Measurements from ENCODE around the gene THSD7A. TPM values are rescaled to one million over a fixed set of nuclear protein-coding genes. Genes with fewer than 3 reads are reported as not detected.

The THSD7A gene
- total RNA-seq, 1 donor from 2014 or later, result 3.5 TPM

DNA sequence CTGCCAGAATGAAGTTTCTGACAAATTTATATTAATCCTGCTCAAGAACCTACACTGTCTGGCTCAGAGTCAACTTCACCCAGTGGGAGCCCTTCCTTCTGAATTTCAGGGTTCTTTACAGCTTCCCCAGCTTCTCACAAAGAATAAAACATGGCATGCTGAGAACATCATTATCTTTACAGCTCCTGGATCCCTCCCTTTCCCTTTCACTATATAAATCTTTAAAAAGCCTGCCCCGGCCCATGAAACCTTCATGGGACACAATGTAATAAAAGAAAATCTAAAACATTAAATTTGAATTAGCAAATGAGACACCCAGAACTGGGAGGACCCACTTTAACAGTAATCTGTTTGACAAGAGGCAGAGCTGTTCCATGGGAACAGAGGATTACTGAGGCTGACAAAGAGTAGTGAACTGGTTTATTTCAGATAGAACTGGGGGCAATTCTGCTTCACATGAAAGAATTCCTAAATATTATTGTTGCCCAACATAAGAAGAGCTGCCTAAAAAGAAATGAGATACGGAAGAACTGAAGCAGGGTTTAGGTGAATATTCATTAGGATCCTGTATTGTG lies 222.8 kb downstream of the THSD7A start:
- H3K4me2 ChIP-seq (ENCODE audit: low read length), result no peak overlapping the region

DNA sequence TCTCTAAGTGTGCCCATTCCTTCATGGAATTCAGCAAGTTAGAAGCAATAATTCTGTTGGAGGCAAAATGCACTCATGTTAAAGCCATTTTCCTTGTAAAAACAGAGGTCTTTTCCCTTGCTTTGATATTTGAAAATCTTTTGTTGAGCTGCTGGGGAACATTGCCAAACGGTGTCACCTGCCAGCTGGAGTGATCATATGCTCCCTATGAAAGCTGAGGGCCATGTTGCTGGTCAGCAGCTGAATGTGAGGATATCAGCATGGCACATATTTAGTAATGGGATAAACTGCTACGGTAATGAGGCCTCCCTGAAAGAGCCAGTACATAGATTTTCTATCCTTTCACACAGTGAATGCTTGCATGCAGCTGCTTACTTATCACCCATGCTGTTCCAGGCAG lies 224.3 kb downstream of the THSD7A start:
- no peak overlapping the region for H3K27ac Mint-ChIP-seq (ENCODE audit: unreplicated experiment)
- Histone ChIP-seq H3K9me3 (ENCODE audit: insufficient read depth, low read depth, low read length) (no peaks in the 10 kb centered on the region), H3K4me3 (ENCODE audit: insufficient read depth, low read depth, low read length) (no peak overlapping the region), H3K79me2 (ENCODE audit: insufficient read depth, low read length) (no peaks in the 10 kb centered on the region), H4K20me1 (ENCODE audit: insufficient read depth, low read length) (no peaks in the 10 kb centered on the region), H2AFZ (ENCODE audit: low read depth, low read length) (no peak overlapping the region), H3K27ac (ENCODE audit: low read depth, low read length) (no peak overlapping the region), H3K4me1 (ENCODE audit: insufficient read depth, low read length) (no peaks in the 10 kb centered on the region), H3K4me2 (ENCODE audit: low read length) (no peak overlapping the region), H3K27me3 (ENCODE audit: insufficient read depth, low read length) (no peaks in the 10 kb centered on the region), H3K9ac (ENCODE audit: low read length) (no peak overlapping the region), H3K36me3 (ENCODE audit: insufficient read depth, low read length) (no peaks in the 10 kb centered on the region)
- FAIRE-seq (no peak), DNase-seq (ENCODE audit: low read depth) (no peak)
- H3K4me3 Mint-ChIP-seq (ENCODE audit: unreplicated experiment), result no peak overlapping the region
- no peaks in the 10 kb centered on the region for H3K9me3 Mint-ChIP-seq (ENCODE audit: unreplicated experiment)
- H3K4me1 Mint-ChIP-seq (ENCODE audit: low read depth, unreplicated experiment), result peaks cover 5% of the 10 kb centered on the region
- TF ChIP-seq, protein P1, sequence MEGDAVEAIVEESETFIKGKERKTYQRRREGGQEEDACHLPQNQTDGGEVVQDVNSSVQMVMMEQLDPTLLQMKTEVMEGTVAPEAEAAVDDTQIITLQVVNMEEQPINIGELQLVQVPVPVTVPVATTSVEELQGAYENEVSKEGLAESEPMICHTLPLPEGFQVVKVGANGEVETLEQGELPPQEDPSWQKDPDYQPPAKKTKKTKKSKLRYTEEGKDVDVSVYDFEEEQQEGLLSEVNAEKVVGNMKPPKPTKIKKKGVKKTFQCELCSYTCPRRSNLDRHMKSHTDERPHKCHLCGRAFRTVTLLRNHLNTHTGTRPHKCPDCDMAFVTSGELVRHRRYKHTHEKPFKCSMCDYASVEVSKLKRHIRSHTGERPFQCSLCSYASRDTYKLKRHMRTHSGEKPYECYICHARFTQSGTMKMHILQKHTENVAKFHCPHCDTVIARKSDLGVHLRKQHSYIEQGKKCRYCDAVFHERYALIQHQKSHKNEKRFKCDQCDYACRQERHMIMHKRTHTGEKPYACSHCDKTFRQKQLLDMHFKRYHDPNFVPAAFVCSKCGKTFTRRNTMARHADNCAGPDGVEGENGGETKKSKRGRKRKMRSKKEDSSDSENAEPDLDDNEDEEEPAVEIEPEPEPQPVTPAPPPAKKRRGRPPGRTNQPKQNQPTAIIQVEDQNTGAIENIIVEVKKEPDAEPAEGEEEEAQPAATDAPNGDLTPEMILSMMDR (IDR thresholded peaks at IDR 0.05; ENCODE audit: insufficient read depth, low read depth, low read length), result no peak
- TF ChIP-seq EZH2 (IDR thresholded peaks at IDR 0.05; ENCODE audit: insufficient read depth, low read length), result no peak
- H3K27me3 Mint-ChIP-seq (ENCODE audit: low read depth, unreplicated experiment), result no peaks in the 10 kb centered on the region
- H3K36me3 Mint-ChIP-seq (ENCODE audit: low read depth, unreplicated experiment), result no peaks in the 10 kb centered on the region

More for the DNA sequence above, 222.8 kb downstream of the THSD7A start:
- no peaks in the 10 kb centered on the region for H3K36me3 ChIP-seq (ENCODE audit: insufficient read depth, low read length)
- Mint-ChIP-seq H3K27ac (ENCODE audit: unreplicated experiment) (no peak overlapping the region), H3K4me1 (ENCODE audit: low read depth, unreplicated experiment) (peaks cover 5% of the 10 kb centered on the region), H3K36me3 (ENCODE audit: low read depth, unreplicated experiment) (no peaks in the 10 kb centered on the region), H3K9me3 (ENCODE audit: unreplicated experiment) (no peaks in the 10 kb centered on the region), H3K27me3 (ENCODE audit: low read depth, unreplicated experiment) (no peaks in the 10 kb centered on the region), H3K4me3 (ENCODE audit: unreplicated experiment) (no peak overlapping the region)
- DNase-seq (ENCODE audit: low read depth) (no peak), FAIRE-seq (no peak)
- TF ChIP-seq, protein P1 (IDR thresholded peaks at IDR 0.05; ENCODE audit: insufficient read depth, low read depth, low read length), result no peak
- TF ChIP-seq EZH2 (IDR thresholded peaks at IDR 0.05; ENCODE audit: insufficient read depth, low read length), result no peak
- no peak overlapping the region for H3K9ac ChIP-seq (ENCODE audit: low read length)
- no peak overlapping the region for H2AFZ ChIP-seq (ENCODE audit: low read depth, low read length)
- H3K27ac ChIP-seq (ENCODE audit: low read depth, low read length), result no peak overlapping the region
- H3K9me3 ChIP-seq (ENCODE audit: insufficient read depth, low read depth, low read length), result no peaks in the 10 kb centered on the region
- H3K79me2 ChIP-seq (ENCODE audit: insufficient read depth, low read length), result no peaks in the 10 kb centered on the region
- no peaks in the 10 kb centered on the region for H4K20me1 ChIP-seq (ENCODE audit: insufficient read depth, low read length)
- H3K4me1 ChIP-seq (ENCODE audit: insufficient read depth, low read length), result no peaks in the 10 kb centered on the region
- H3K4me3 ChIP-seq (ENCODE audit: insufficient read depth, low read depth, low read length), result no peak overlapping the region
- no peaks in the 10 kb centered on the region for H3K27me3 ChIP-seq (ENCODE audit: insufficient read depth, low read length)

DNA sequence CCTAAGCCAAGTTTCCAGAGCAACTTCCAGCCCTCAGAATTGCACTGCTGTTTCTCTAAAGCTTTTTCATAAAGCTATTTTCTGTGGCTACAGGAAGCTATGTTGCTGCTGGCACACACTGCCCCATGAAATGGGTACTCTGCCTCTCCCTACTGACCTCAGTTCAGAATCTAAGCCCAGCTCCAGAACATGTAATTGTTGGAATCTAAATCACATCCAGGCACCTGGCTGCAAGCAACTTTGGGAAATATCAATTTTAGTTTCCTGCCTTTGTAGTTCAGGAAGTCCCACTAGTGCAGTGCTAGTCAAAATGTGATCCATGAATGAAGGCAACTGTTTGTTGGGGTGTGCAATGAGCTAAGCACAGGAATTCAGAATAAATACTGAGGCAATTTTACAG lies 226.2 kb downstream of the THSD7A start:
- Histone ChIP-seq H3K4me1 (ENCODE audit: insufficient read depth, low read length) (no peaks in the 10 kb centered on the region), H3K27ac (ENCODE audit: low read depth, low read length) (no peak overlapping the region), H3K9me3 (ENCODE audit: insufficient read depth, low read depth, low read length) (no peaks in the 10 kb centered on the region), H3K79me2 (ENCODE audit: insufficient read depth, low read length) (no peaks in the 10 kb centered on the region), H4K20me1 (ENCODE audit: insufficient read depth, low read length) (no peaks in the 10 kb centered on the region), H2AFZ (ENCODE audit: low read depth, low read length) (no peak overlapping the region), H3K4me3 (ENCODE audit: insufficient read depth, low read depth, low read length) (no peak overlapping the region), H3K36me3 (ENCODE audit: insufficient read depth, low read length) (no peaks in the 10 kb centered on the region), H3K9ac (ENCODE audit: low read length) (no peak overlapping the region), H3K4me2 (ENCODE audit: low read length) (no peak overlapping the region), H3K27me3 (ENCODE audit: insufficient read depth, low read length) (no peaks in the 10 kb centered on the region)
- H3K27me3 Mint-ChIP-seq (ENCODE audit: low read depth, unreplicated experiment), result no peaks in the 10 kb centered on the region
- H3K4me1 Mint-ChIP-seq (ENCODE audit: low read depth, unreplicated experiment), result peaks cover 5% of the 10 kb centered on the region
- no peak for TF ChIP-seq EZH2 (IDR thresholded peaks at IDR 0.05; ENCODE audit: insufficient read depth, low read length)
- TF ChIP-seq, protein P1 (IDR thresholded peaks at IDR 0.05; ENCODE audit: insufficient read depth, low read depth, low read length), result no peak
- H3K36me3 Mint-ChIP-seq (ENCODE audit: low read depth, unreplicated experiment), result no peaks in the 10 kb centered on the region
- no peaks in the 10 kb centered on the region for H3K9me3 Mint-ChIP-seq (ENCODE audit: unreplicated experiment)
- FAIRE-seq (no peak), DNase-seq (ENCODE audit: low read depth) (no peak)
- H3K4me3 Mint-ChIP-seq (ENCODE audit: unreplicated experiment), result no peak overlapping the region
- H3K27ac Mint-ChIP-seq (ENCODE audit: unreplicated experiment), result no peak overlapping the region
